ENCODE measurements around the gene PCDHGB4.

- TF ChIP-seq CTCF (IDR thresholded peaks at IDR 0.05) (no peak), POLR2A (IDR thresholded peaks at IDR 0.05) (no peak)
Measured at GRCh38 chr5:141427783-141428426, 40.4 kb downstream of the PCDHGB4 start.

All from heart left ventricle (tissue), 13 donors.